MM.1S (cell line): ENCODE measurements around the gene CDH4.

Source experiments
- DNase-seq: peaks from one replicate; pipeline ENCODE4 v3.0.0-alpha.2; 2015
- H2AFZ ChIP-seq: fragments of 300-600 bp; sonication (generic); 2 replicates; pipeline ENCODE4 v1.6.0; 2016; ENCODE audit warnings: antibody characterized with exemption, low read length
- H3F3A ChIP-seq: fragments of 300-600 bp; sonication (generic); 2 replicates; pipeline ENCODE4 v1.6.1; 2016; ENCODE audit warnings: mild to moderate bottlenecking, antibody characterized with exemption, low read length, moderate library complexity, mixed read lengths; ENCODE audit not compliant: insufficient read depth
- H3K27ac ChIP-seq: fragments of 300-600 bp; sonication (generic); 2 replicates; pipeline ENCODE4 v1.5.1; 2016; ENCODE audit warnings: mild to moderate bottlenecking, low read length
- H3K27me3 ChIP-seq: fragments of 300-600 bp; sonication (generic); replicated peaks from 2 replicates; pipeline ENCODE4 v1.6.0; 2016; ENCODE audit warnings: low read length; ENCODE audit not compliant: insufficient read depth
- H3K36me3 ChIP-seq: fragments of 300-600 bp; sonication (generic); replicated peaks from 2 replicates; pipeline ENCODE4 v1.6.1; 2016; ENCODE audit warnings: mild to moderate bottlenecking, low read length, mixed read lengths; ENCODE audit not compliant: insufficient read depth
- H3K4me1 ChIP-seq: fragments of 300-600 bp; sonication (generic); 2 replicates; pipeline ENCODE4 v1.6.1; 2016; ENCODE audit warnings: low read length, mixed read lengths
- H3K4me2 ChIP-seq: fragments of 300-600 bp; sonication (generic); 2 replicates; pipeline ENCODE4 v1.6.0; 2016; ENCODE audit warnings: low read depth, low read length
- H3K4me3 ChIP-seq: fragments of 300-600 bp; sonication (generic); 2 replicates; pipeline ENCODE4 v1.5.1; 2016; ENCODE audit warnings: low read length, mixed read lengths
- H3K79me2 ChIP-seq: fragments of 300-600 bp; sonication (generic); 2 replicates; pipeline ENCODE4 v1.6.1; 2016; ENCODE audit warnings: mixed run types, low read length, mixed read lengths
- H3K9ac ChIP-seq: fragments of 300-600 bp; sonication (generic); 2 replicates; pipeline ENCODE4 v1.6.1; 2016; ENCODE audit warnings: low read length, mixed read lengths
- H3K9me2 ChIP-seq: fragments of 300-600 bp; sonication (generic); replicated peaks from 2 replicates; pipeline ENCODE4 v1.6.1; 2016; ENCODE audit warnings: mild to moderate bottlenecking, low read length, mixed read lengths; ENCODE audit not compliant: insufficient read depth
- H3K9me3 ChIP-seq: fragments of 300-600 bp; sonication (generic); replicated peaks from 2 replicates; pipeline ENCODE4 v1.6.1; 2016; ENCODE audit warnings: mild to moderate bottlenecking, low read length, mixed read lengths; ENCODE audit not compliant: insufficient read depth
- H4K20me1 ChIP-seq: fragments of 300-600 bp; sonication (generic); 2 replicates; pipeline ENCODE4 v1.6.1; 2016; ENCODE audit warnings: mild to moderate bottlenecking, low read length, moderate library complexity, mixed read lengths; ENCODE audit not compliant: insufficient read depth
- EZH2 ChIP-seq: fragments of 300-600 bp; sonication (generic); optimal IDR thresholded peaks from 2 replicates; pipeline ENCODE3; 2017; ENCODE audit warnings: low read depth, mild to moderate bottlenecking, antibody characterized with exemption, low read length, mixed read lengths
- EZH2phosphoT487 ChIP-seq: fragments of 300-600 bp; sonication (generic); IDR thresholded peaks from 2 replicates; pipeline ENCODE4 v1.6.1; 2018; ENCODE audit warnings: antibody characterized with exemption, low read length
- TF ChIP-seq, protein P1 (sequence below): fragments of 300-600 bp; sonication (generic); IDR thresholded peaks from 2 replicates; pipeline ENCODE4 v1.5.1; 2016; ENCODE audit warnings: antibody characterized with exemption, low read length, mixed read lengths

CDH4 gene

DNA sequence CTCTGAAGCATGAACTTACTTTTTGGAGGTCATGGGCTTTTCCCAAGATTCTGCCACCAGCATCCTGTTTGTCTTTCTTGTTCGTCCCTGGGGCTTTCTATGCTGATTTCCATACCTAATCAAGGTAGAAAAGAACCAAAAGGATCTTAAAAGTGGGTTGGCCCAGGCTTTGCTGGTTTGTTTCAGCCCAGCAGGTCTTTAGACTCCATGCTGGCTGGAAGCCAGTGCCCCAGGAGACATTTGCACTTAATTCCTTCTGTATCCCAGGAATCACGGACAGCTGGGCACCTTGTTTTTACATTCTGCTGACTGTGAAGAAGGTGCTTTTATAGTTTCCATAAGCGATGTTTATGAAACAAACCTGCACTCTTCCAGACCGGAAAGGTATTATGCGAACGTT is 195.9 kb downstream of the CDH4 start:
- TF ChIP-seq EZH2 (no peak), EZH2phosphoT487 (no peak)
- TF ChIP-seq, protein P1, sequence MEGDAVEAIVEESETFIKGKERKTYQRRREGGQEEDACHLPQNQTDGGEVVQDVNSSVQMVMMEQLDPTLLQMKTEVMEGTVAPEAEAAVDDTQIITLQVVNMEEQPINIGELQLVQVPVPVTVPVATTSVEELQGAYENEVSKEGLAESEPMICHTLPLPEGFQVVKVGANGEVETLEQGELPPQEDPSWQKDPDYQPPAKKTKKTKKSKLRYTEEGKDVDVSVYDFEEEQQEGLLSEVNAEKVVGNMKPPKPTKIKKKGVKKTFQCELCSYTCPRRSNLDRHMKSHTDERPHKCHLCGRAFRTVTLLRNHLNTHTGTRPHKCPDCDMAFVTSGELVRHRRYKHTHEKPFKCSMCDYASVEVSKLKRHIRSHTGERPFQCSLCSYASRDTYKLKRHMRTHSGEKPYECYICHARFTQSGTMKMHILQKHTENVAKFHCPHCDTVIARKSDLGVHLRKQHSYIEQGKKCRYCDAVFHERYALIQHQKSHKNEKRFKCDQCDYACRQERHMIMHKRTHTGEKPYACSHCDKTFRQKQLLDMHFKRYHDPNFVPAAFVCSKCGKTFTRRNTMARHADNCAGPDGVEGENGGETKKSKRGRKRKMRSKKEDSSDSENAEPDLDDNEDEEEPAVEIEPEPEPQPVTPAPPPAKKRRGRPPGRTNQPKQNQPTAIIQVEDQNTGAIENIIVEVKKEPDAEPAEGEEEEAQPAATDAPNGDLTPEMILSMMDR = no peak
- no peak overlapping the region for H3K27ac ChIP-seq
- H2AFZ ChIP-seq = no peak overlapping the region
- H3K9ac ChIP-seq = no peak overlapping the region
- H3K9me2 ChIP-seq = no peaks in the 10 kb centered on the region
- no peaks in the 10 kb centered on the region for H3K9me3 ChIP-seq
- H3K79me2 ChIP-seq = no peaks in the 10 kb centered on the region
- H3K4me3 ChIP-seq = no peak overlapping the region
- H3K4me2 ChIP-seq = no peak overlapping the region
- DNase-seq = no peak
- peaks cover 42% of the 10 kb centered on the region for H3K27me3 ChIP-seq
- H3K4me1 ChIP-seq = no peaks in the 10 kb centered on the region
- H3K36me3 ChIP-seq = no peaks in the 10 kb centered on the region
- H4K20me1 ChIP-seq = no peaks in the 10 kb centered on the region
- H3F3A ChIP-seq = no peaks in the 10 kb centered on the region

DNA sequence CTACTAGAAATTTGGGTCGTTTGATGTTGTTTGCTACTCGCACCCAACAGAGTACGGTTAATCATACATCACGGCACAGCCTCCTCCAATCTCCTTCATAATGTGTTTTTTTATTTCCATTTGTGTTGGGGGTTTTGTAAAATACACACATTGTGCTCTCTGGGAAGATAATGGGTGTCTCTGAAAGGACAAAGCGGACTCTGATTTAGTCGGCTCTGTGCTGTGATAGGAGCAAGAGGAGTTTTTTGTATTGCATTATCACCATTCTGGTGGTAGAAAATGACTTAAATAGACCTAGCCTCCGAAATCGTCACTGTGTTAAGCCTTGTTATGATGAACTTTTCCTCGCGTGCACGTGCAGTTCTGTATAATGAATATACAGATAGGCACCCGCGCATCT is 196.3 kb downstream of the CDH4 start:
- Histone ChIP-seq H3K27ac (no peak overlapping the region), H3K4me1 (no peaks in the 10 kb centered on the region), H2AFZ (no peak overlapping the region), H3K9me2 (no peaks in the 10 kb centered on the region), H4K20me1 (no peaks in the 10 kb centered on the region), H3K9me3 (no peaks in the 10 kb centered on the region), H3K27me3 (peaks cover 46% of the 10 kb centered on the region), H3K4me3 (no peak overlapping the region), H3F3A (no peaks in the 10 kb centered on the region), H3K9ac (no peak overlapping the region), H3K79me2 (no peaks in the 10 kb centered on the region), H3K4me2 (no peak overlapping the region), H3K36me3 (no peaks in the 10 kb centered on the region)
- TF ChIP-seq EZH2phosphoT487 = no peak
- TF ChIP-seq, protein P1 = no peak
- TF ChIP-seq EZH2 = no peak
- DNase-seq = no peak

DNA sequence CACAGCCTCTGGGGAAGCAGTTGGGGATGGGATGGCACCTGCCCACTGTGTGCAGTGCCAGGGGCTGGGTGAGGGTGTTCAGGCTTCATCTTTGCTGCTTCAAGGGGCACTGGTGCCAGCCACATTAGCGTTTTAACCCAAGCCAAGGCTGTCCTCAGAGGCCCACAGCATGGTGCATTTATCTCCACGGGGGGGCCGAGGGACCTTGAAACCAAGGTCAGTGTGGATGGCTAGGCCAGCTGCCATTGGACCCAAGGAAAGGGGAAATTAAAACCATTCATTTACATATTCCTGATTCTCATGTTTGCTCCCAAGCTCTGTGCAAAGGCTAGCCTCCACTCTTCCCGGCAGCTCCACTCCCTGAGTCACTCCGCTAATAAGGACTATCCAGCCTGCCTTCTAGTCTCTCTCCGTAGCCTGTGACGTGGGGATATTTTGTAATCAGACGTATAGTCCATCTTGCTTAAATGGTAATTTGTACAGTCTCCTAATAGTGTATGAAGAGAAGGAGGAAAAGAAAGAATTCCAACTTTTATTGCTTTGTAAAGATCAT is 197.1 kb downstream of the CDH4 start:
- Histone ChIP-seq H3K36me3 (no peaks in the 10 kb centered on the region), H3K79me2 (no peaks in the 10 kb centered on the region), H4K20me1 (no peaks in the 10 kb centered on the region), H3K9me2 (no peaks in the 10 kb centered on the region), H3K4me2 (no peak overlapping the region), H3F3A (no peaks in the 10 kb centered on the region), H3K27ac (no peak overlapping the region), H3K9me3 (no peaks in the 10 kb centered on the region), H3K27me3 (peaks cover 53% of the 10 kb centered on the region), H2AFZ (no peak overlapping the region), H3K4me1 (no peaks in the 10 kb centered on the region), H3K4me3 (no peak overlapping the region), H3K9ac (no peak overlapping the region)
- TF ChIP-seq, protein P1 = no peak
- TF ChIP-seq EZH2phosphoT487 (no peak), EZH2 (no peak)
- no peak for DNase-seq
